GM23338 (cell line): Measurements from ENCODE around the gene THBS3. TPM values are rescaled to one million over a fixed set of nuclear protein-coding genes. Genes with fewer than 3 reads are reported as not detected.
"Not testable (repeated sequence)": the region's sequence is repeated elsewhere in the genome, so short reads cannot be mapped to it uniquely, and the experiment has no call there.

Source experiments
- ATAC-seq: fragments of 200-7000 bp; cut with Tn5 transposase; 3 replicates; pipeline ENCODE4 v1.9.1; 2020
- DNase-seq: peaks from one replicate; pipeline ENCODE4 v3.0.0-alpha.2; 2015; ENCODE audit warnings: low spot score
- H2AFZ ChIP-seq: fragments of 200-600 bp; sonication (generic); 2 replicates; pipeline ENCODE4 v1.8.0; 2016; ENCODE audit warnings: antibody characterized with exemption, mild to moderate bottlenecking, moderate library complexity
- H3F3A ChIP-seq: fragments of 200-600 bp; sonication (generic); replicated peaks from 2 replicates; pipeline ENCODE4 v1.8.0; 2017; ENCODE audit warnings: antibody characterized with exemption, mixed run types, low read depth
- H3K27ac ChIP-seq: fragments of 200-600 bp; sonication (generic); 2 replicates; pipeline ENCODE4 v1.6.1; 2016; ENCODE audit warnings: low read depth
- H3K27me3 ChIP-seq: fragments of 200-600 bp; sonication (generic); 2 replicates; pipeline ENCODE4 v1.8.0; 2016; ENCODE audit warnings: mild to moderate bottlenecking, mixed run types, moderate library complexity; ENCODE audit not compliant: insufficient read depth
- H3K36me3 ChIP-seq: fragments of 200-600 bp; sonication (generic); 2 replicates; pipeline ENCODE4 v1.8.0; 2016; ENCODE audit warnings: mild to moderate bottlenecking; ENCODE audit not compliant: insufficient read depth
- H3K4me1 ChIP-seq: fragments of 200-600 bp; sonication (generic); 2 replicates; pipeline ENCODE4 v1.8.0; 2016; ENCODE audit warnings: mild to moderate bottlenecking, moderate library complexity; ENCODE audit not compliant: insufficient read depth
- H3K4me2 ChIP-seq: fragments of 200-600 bp; sonication (generic); 2 replicates; pipeline ENCODE4 v1.7.1; 2017; ENCODE audit warnings: mixed run types
- H3K4me3 ChIP-seq: fragments of 200-600 bp; sonication (generic); 2 replicates; pipeline ENCODE4 v1.6.1; 2016; ENCODE audit warnings: mixed run types
- H3K79me2 ChIP-seq: fragments of 200-600 bp; sonication (generic); replicated peaks from 2 replicates; pipeline ENCODE4 v1.8.0; 2017; ENCODE audit warnings: mild to moderate bottlenecking; ENCODE audit not compliant: insufficient read depth
- H3K9me2 ChIP-seq: fragments of 200-600 bp; sonication (generic); 2 replicates; pipeline ENCODE4 v1.8.0; 2017; ENCODE audit not compliant: insufficient read depth
- H4K20me1 ChIP-seq: fragments of 200-600 bp; sonication (generic); replicated peaks from 2 replicates; pipeline ENCODE4 v1.8.0; 2017; ENCODE audit warnings: mild to moderate bottlenecking; ENCODE audit not compliant: insufficient read depth
- H3K27ac Mint-ChIP-seq: 2 replicates; pipeline ENCODE4 v1.8.0; 2020; ENCODE audit warnings: inconsistent platforms, mild to moderate bottlenecking, moderate library complexity, mixed read lengths
- H3K27me3 Mint-ChIP-seq: 3 replicates; pipeline ENCODE4 v1.8.0; 2022; ENCODE audit warnings: low read depth, mild to moderate bottlenecking, moderate library complexity, mixed read lengths, inconsistent platforms; ENCODE audit not compliant: insufficient read depth, poor library complexity
- H3K36me3 Mint-ChIP-seq: 3 replicates; pipeline ENCODE4 v1.8.0; 2021; ENCODE audit warnings: low read depth, mild to moderate bottlenecking, inconsistent platforms, moderate library complexity, mixed read lengths
- H3K4me1 Mint-ChIP-seq: 3 replicates; pipeline ENCODE4 v1.8.0; 2020; ENCODE audit warnings: mild to moderate bottlenecking, inconsistent platforms, mixed read lengths
- H3K4me3 Mint-ChIP-seq: 3 replicates; pipeline ENCODE4 v1.8.0; 2021; ENCODE audit warnings: moderate library complexity, mild to moderate bottlenecking, inconsistent platforms, mixed read lengths
- H3K9me3 Mint-ChIP-seq: 3 replicates; pipeline ENCODE4 v1.8.0; 2020; ENCODE audit warnings: moderate library complexity, mild to moderate bottlenecking, inconsistent platforms, mixed read lengths
- EZH2 ChIP-seq: fragments of 200-600 bp; sonication (generic); IDR thresholded peaks from one replicate; pipeline ENCODE4 v1.8.0; 2017; ENCODE audit warnings: antibody characterized with exemption, mild to moderate bottlenecking, low read depth; ENCODE audit not compliant: unreplicated experiment
- JUNB ChIP-seq: IDR thresholded peaks from one replicate; pipeline ENCODE4 v1.6.1; 2016; ENCODE audit warnings: antibody characterized with exemption; ENCODE audit not compliant: unreplicated experiment
- NANOG ChIP-seq: IDR thresholded peaks from 2 replicates; pipeline ENCODE4 v1.6.1; 2016; ENCODE audit warnings: antibody characterized with exemption, borderline replicate concordance
- POLR2AphosphoS5 ChIP-seq: IDR thresholded peaks from 2 replicates; pipeline ENCODE4 v1.6.1; 2016; ENCODE audit warnings: antibody characterized with exemption, low read depth
- ZNF114 ChIP-seq: fragments of 250-450 bp; sonication (Bioruptor Pico); IDR thresholded peaks from 2 replicates; pipeline ENCODE4 v1.5.0; 2020; ENCODE audit warnings: mild to moderate bottlenecking, moderate library complexity
- ZNF331 ChIP-seq: fragments of 250-450 bp; sonication (Bioruptor Pico); IDR thresholded peaks from 2 replicates; pipeline ENCODE4 v1.5.0; 2020; ENCODE audit warnings: low read depth, mild to moderate bottlenecking, moderate library complexity
- polyA plus RNA-seq: library from polyadenylated mRNA; unstranded; fragments of >200 nt; fragmentation: Nextera tagmentation; extraction: Ambion mirVana; gene quantifications from 2 replicates; pipeline ENCODE4 v1.2.1, GENCODE V29; 2016
- total RNA-seq: library from RNA; depleted of rRNA; stranded (reverse); fragments of >200 nt; shearing (Covaris generic); gene quantifications from 2 replicates; pipeline ENCODE4 v1.2.3, GENCODE V29; 2014
- TF ChIP-seq, protein P1 (sequence below): IDR thresholded peaks from one replicate; pipeline ENCODE4 v1.6.1; 2018; ENCODE audit warnings: antibody characterized with exemption; ENCODE audit not compliant: unreplicated experiment
- TF ChIP-seq, protein P2 (sequence below): fragments of 250-450 bp; sonication (Bioruptor Pico); IDR thresholded peaks from 2 replicates; pipeline ENCODE4 v1.5.0; 2020; ENCODE audit warnings: mild to moderate bottlenecking, moderate library complexity
- TF ChIP-seq, protein P3 (sequence below), 2 experiments: fragments of 200-600 bp in 1 of 2; sonication (generic) in 1 of 2; conservative IDR thresholded peaks; 2 replicates each; pipeline versions ENCODE4 v1.5.1 to v1.6.1; 2016 to 2017; ENCODE audit warnings: antibody characterized with exemption in 2 of 2, low read depth in 2 of 2, mild to moderate bottlenecking in 2 of 2, moderate library complexity in 1 of 2

The THBS3 gene
- total and polyA plus RNA-seq, 2 experiments from 2014 or later = 1.2 to 4.3 TPM

DNA sequence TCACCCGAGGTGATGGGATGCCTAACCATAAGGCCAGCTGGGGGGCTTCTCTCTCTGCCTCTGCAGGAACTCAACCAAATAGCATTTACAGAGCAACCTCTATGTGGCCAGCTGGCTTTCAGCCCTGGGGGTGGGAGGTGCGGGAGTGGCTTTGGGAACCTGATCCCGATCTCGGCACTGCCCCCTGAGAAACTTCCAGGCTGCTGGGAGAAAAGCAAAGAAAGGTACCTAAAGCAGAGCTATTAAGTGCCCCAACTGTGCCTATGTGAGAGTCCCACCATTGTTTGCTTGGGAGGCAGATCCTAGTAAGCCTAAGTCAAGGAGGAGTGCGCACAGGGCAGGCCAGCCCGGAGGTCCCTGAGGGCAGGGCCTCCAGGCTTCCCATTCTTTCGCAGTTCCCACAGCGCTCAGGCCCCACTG, 41.6 kb downstream of the THBS3 start:
- H3K27ac ChIP-seq = no peak overlapping the region
- H2AFZ ChIP-seq = peak overlapping the region; percentile 100
- no peaks in the 10 kb centered on the region for H3K9me2 ChIP-seq
- peak overlapping the region; percentile 95 for H3K4me2 ChIP-seq
- no peaks in the 10 kb centered on the region for H3K36me3 ChIP-seq
- peaks cover 16% of the 10 kb centered on the region; the same call in 1 of the 2 replicates for H3K4me1 ChIP-seq
- peaks cover 21% of the 10 kb centered on the region for H3F3A ChIP-seq
- H3K27me3 ChIP-seq = no peaks in the 10 kb centered on the region
- H3K36me3 Mint-ChIP-seq = peaks cover 15% of the 10 kb centered on the region
- H3K9me3 Mint-ChIP-seq = peaks cover 6% of the 10 kb centered on the region; the same call in 2 of the 3 replicates
- H4K20me1 ChIP-seq = no peaks in the 10 kb centered on the region
- TF ChIP-seq POLR2AphosphoS5 (no peak), EZH2 (no peak), JUNB (no peak), ZNF331 (no peak), ZNF114 (no peak), NANOG (no peak)
- TF ChIP-seq, protein P1, sequence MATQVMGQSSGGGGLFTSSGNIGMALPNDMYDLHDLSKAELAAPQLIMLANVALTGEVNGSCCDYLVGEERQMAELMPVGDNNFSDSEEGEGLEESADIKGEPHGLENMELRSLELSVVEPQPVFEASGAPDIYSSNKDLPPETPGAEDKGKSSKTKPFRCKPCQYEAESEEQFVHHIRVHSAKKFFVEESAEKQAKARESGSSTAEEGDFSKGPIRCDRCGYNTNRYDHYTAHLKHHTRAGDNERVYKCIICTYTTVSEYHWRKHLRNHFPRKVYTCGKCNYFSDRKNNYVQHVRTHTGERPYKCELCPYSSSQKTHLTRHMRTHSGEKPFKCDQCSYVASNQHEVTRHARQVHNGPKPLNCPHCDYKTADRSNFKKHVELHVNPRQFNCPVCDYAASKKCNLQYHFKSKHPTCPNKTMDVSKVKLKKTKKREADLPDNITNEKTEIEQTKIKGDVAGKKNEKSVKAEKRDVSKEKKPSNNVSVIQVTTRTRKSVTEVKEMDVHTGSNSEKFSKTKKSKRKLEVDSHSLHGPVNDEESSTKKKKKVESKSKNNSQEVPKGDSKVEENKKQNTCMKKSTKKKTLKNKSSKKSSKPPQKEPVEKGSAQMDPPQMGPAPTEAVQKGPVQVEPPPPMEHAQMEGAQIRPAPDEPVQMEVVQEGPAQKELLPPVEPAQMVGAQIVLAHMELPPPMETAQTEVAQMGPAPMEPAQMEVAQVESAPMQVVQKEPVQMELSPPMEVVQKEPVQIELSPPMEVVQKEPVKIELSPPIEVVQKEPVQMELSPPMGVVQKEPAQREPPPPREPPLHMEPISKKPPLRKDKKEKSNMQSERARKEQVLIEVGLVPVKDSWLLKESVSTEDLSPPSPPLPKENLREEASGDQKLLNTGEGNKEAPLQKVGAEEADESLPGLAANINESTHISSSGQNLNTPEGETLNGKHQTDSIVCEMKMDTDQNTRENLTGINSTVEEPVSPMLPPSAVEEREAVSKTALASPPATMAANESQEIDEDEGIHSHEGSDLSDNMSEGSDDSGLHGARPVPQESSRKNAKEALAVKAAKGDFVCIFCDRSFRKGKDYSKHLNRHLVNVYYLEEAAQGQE = no peak
- TF ChIP-seq, protein P2, sequence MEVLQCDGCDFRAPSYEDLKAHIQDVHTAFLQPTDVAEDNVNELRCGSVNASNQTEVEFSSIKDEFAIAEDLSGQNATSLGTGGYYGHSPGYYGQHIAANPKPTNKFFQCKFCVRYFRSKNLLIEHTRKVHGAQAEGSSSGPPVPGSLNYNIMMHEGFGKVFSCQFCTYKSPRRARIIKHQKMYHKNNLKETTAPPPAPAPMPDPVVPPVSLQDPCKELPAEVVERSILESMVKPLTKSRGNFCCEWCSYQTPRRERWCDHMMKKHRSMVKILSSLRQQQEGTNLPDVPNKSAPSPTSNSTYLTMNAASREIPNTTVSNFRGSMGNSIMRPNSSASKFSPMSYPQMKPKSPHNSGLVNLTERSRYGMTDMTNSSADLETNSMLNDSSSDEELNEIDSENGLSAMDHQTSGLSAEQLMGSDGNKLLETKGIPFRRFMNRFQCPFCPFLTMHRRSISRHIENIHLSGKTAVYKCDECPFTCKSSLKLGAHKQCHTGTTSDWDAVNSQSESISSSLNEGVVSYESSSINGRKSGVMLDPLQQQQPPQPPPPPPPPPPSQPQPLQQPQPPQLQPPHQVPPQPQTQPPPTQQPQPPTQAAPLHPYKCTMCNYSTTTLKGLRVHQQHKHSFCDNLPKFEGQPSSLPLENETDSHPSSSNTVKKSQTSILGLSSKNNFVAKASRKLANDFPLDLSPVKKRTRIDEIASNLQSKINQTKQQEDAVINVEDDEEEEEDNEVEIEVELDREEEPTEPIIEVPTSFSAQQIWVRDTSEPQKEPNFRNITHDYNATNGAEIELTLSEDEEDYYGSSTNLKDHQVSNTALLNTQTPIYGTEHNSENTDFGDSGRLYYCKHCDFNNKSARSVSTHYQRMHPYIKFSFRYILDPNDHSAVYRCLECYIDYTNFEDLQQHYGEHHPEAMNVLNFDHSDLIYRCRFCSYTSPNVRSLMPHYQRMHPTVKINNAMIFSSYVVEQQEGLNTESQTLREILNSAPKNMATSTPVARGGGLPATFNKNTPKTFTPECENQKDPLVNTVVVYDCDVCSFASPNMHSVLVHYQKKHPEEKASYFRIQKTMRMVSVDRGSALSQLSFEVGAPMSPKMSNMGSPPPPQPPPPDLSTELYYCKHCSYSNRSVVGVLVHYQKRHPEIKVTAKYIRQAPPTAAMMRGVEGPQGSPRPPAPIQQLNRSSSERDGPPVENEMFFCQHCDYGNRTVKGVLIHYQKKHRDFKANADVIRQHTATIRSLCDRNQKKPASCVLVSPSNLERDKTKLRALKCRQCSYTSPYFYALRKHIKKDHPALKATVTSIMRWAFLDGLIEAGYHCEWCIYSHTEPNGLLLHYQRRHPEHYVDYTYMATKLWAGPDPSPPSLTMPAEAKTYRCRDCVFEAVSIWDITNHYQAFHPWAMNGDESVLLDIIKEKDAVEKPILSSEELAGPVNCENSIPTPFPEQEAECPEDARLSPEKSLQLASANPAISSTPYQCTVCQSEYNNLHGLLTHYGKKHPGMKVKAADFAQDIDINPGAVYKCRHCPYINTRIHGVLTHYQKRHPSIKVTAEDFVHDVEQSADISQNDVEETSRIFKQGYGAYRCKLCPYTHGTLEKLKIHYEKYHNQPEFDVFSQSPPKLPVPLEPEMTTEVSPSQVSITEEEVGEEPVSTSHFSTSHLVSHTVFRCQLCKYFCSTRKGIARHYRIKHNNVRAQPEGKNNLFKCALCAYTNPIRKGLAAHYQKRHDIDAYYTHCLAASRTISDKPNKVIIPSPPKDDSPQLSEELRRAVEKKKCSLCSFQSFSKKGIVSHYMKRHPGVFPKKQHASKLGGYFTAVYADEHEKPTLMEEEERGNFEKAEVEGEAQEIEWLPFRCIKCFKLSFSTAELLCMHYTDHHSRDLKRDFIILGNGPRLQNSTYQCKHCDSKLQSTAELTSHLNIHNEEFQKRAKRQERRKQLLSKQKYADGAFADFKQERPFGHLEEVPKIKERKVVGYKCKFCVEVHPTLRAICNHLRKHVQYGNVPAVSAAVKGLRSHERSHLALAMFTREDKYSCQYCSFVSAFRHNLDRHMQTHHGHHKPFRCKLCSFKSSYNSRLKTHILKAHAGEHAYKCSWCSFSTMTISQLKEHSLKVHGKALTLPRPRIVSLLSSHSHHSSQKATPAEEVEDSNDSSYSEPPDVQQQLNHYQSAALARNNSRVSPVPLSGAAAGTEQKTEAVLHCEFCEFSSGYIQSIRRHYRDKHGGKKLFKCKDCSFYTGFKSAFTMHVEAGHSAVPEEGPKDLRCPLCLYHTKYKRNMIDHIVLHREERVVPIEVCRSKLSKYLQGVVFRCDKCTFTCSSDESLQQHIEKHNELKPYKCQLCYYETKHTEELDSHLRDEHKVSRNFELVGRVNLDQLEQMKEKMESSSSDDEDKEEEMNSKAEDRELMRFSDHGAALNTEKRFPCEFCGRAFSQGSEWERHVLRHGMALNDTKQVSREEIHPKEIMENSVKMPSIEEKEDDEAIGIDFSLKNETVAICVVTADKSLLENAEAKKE (CRISPR knock-in tag) = no peak
- TF ChIP-seq, protein P3, sequence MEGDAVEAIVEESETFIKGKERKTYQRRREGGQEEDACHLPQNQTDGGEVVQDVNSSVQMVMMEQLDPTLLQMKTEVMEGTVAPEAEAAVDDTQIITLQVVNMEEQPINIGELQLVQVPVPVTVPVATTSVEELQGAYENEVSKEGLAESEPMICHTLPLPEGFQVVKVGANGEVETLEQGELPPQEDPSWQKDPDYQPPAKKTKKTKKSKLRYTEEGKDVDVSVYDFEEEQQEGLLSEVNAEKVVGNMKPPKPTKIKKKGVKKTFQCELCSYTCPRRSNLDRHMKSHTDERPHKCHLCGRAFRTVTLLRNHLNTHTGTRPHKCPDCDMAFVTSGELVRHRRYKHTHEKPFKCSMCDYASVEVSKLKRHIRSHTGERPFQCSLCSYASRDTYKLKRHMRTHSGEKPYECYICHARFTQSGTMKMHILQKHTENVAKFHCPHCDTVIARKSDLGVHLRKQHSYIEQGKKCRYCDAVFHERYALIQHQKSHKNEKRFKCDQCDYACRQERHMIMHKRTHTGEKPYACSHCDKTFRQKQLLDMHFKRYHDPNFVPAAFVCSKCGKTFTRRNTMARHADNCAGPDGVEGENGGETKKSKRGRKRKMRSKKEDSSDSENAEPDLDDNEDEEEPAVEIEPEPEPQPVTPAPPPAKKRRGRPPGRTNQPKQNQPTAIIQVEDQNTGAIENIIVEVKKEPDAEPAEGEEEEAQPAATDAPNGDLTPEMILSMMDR (conservative IDR thresholded peaks at IDR 0.05; ENCODE audit: low read depth in 2 of 2) = no peak
- ATAC-seq (peak; percentile 43), DNase-seq (peak; percentile 62)
- peak overlapping the region; percentile 85 for H3K4me3 Mint-ChIP-seq
- peak overlapping the region; percentile 87; the same call in 1 of the 2 replicates for H3K27ac Mint-ChIP-seq
- peaks cover 1% of the 10 kb centered on the region; the same call in 1 of the 2 replicates for H3K79me2 ChIP-seq
- H3K4me3 ChIP-seq = peak overlapping the region; percentile 64
- H3K27me3 Mint-ChIP-seq = peaks cover 4% of the 10 kb centered on the region
- peaks cover 11% of the 10 kb centered on the region for H3K4me1 Mint-ChIP-seq

DNA sequence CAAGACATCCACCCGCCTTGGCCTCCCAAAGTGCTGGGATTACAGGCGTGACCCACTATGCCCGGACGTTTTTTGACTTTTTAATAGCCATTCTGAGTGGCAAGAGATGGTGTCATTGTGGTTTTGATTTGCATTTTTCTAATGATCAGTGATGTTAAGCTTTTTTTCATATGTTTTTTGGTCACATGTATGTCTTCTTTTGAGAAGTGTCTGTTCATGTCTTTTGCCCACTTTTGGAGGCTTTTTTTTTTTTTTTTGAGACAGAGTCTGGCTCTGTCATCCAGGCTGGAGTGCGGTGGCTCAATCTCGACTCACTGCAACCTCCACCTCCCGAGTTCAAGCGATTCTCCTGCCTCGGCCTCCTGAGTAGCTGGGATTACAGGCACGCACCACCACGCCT, 43.1 kb downstream of the THBS3 start:
- H3K27me3 Mint-ChIP-seq, H3K27me3 ChIP-seq, H3K27ac ChIP-seq, H4K20me1 ChIP-seq, H3K4me3 ChIP-seq, DNase-seq, H3K4me2 ChIP-seq, H3K27ac Mint-ChIP-seq, H3K9me2 ChIP-seq, ATAC-seq, H3K36me3 ChIP-seq, H3K9me3 Mint-ChIP-seq, H2AFZ ChIP-seq, H3K4me3 Mint-ChIP-seq, H3K79me2 ChIP-seq: not testable (repeated sequence)
- peaks cover 16% of the 10 kb centered on the region; the same call in 1 of the 2 replicates for H3K4me1 ChIP-seq
- Mint-ChIP-seq H3K4me1 (peaks cover 11% of the 10 kb centered on the region), H3K36me3 (peaks cover 10% of the 10 kb centered on the region)
- peaks cover 21% of the 10 kb centered on the region for H3F3A ChIP-seq
